ENCODE data around the gene DCC.

DNA sequence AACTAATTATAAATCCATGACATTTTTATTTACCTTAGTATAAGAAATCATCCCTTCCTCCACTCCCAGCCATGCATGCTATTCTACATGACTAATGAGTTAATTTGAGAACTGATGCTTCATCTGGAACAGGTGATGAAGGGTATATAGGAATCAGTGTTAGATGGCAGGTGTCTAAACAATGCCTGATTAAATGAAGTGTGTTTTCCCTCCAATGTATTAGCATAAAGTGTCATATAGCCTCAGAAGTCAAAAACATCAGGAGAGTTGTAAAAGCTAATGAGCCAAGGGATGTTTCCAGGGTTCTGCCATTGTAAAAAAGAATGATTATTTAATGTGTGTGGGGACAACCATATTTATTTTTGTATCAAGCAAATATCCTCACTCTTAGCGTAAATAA is 913.8 kb downstream of the DCC start:
- no peak for TF ChIP-seq HDGF (IDR thresholded peaks at IDR 0.05; ENCODE audit: borderline replicate concordance)
- TF ChIP-seq SP1 (IDR thresholded peaks at IDR 0.05): no peak
- no peak for TF ChIP-seq L3MBTL2 (conservative IDR thresholded peaks at IDR 0.05)
- TF ChIP-seq ARNT (IDR thresholded peaks at IDR 0.05): no peak

Data from HEK293T (cell line).